Stimulated activated CD8-positive, alpha-beta memory T cell treated with anti-CD3 and anti-CD28 coated beads, Interleukin-7, amount 100 ng/mL, for 48 hours (primary cell): ENCODE measurements around the gene PQBP1.

Experiments
- DNase-seq, 2 donors: peaks; one replicate each; pipeline ENCODE4 v3.0.0-alpha.2; 2020; ENCODE audit warnings: low read depth in 1 of 2; ENCODE audit errors: extremely low read depth in 1 of 2

The PQBP1 gene

GRCh38 chrX:48901069-48901468 is 3.3 kb downstream of the PQBP1 start:
- DNase-seq = no peak

- DNase-seq = no peak
Observed at GRCh38 chrX:48902135-48902534, 4.4 kb downstream of the PQBP1 start.

DNA sequence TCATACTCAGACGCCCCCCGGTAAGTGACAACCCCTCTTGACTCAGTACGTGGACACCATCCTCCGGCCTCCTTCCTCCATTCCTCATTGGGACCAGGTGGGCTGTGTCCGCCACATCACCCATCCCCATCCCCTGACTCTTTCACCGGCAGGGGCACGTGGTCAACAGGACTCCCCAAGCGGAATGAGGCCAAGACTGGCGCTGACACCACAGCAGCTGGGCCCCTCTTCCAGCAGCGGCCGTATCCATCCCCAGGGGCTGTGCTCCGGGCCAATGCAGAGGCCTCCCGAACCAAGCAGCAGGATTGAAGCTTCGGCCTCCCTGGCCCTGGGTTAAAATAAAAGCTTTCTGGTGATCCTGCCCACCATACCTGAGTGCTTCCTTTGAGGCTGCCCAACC is 5.0 kb downstream of the PQBP1 start:
- no peak for DNase-seq

- DNase-seq = no peak
Observed at GRCh38 chrX:48903290-48903689, 5.6 kb downstream of the PQBP1 start.

DNA sequence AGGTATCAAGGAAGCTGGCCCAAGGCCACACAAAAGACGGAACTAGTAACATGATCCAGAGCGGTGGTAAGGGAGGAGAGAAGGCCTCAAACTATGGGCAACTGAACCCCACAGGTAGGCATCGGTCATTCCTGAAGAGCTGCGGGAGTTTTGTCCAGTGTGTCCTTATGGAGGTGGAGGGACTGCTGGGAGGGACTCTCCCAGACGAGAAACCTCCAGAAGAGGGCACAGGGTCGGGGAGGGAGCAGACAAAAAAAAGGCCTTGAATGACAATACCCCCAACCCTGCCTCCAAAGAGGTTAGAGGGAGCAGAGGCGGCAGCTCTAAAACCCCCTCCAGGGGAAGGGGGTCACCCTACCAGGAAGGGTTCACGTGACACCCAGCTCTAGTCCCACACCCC is 6.5 kb downstream of the PQBP1 start:
- no peak for DNase-seq

DNA sequence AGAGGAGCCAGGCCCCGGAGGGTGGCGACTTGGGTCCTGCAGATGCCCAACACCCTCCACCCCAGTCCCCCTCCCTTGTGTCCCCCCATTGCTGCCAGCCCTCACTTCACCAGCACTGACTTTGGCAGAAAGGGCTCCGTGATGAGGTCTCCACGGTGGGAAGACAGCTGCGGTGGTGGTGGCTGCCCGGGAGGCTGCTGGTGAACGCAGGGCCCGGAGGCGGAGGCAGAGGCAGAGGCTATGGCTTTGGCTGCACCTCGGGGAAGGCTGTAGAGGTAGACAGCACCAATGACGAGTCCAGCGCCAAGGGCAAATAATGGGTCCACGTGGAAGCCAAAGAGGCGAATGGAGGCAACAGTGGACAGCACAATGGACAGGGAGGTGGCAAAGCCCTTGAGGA is 6.9 kb downstream of the PQBP1 start:
- no peak for DNase-seq

DNA sequence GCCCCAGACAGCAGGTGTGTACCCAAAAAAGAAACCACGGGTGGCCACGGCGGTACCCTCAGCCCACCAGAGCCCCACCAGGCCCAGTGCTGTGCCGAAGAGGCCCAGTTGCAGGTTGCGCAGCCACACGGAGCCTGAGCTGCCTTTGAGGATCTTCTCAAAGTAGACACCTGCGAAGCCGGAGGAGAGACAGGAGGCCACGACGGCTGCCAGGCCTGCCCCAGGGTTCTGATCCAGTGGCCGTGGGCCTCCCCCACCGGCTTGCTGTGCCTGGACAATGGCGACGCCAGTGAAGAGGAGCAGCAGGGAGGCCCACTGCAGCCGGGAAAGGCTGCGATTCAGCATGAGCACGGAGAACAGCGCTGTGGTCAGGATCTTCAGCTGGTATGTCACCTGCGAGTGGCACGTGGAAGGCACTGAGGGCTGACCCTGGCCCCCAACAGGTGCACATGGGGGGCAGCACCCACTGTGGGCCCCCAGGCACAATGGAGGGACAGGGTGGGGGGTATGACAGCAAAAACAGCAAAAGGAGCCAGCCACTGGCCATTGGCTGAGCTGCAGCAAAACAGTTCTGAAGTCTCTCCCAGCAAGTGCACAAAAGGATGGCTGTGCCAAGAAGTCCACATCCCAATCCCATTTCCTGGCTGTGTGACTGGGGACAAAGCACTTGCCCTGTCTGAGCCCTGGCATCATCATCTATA is 7.5 kb downstream of the PQBP1 start:
- DNase-seq = no peak

DNA sequence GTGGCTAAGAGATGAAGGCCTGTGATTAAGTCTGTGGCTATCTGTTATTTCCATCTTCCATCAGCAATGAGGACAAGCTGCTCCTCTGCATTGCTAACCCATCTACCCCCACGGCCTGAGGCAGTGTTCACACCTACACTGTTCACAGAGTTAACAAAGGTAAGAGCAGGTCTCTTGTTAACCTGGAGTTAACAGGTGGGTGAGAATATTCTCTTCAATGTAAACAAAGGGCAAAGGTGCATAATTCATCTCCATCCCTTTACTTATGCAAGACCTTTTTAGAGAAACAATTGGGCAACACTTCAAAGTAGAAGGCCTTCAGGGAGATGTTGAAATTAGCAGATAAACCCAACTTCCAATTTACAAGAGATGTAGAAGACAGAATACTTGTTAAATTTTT is 10.9 kb downstream of the PQBP1 start:
- no peak for DNase-seq

GRCh38 chrX:48909703-48910294 is 12.1 kb downstream of the PQBP1 start:
- no peak for DNase-seq

GRCh38 chrX:48910926-48911411 is 13.2 kb downstream of the PQBP1 start:
- no peak for DNase-seq

GRCh38 chrX:48911412-48912182 is 13.9 kb downstream of the PQBP1 start, which contains the start of gene SLC35A2:
TSS of gene SLC35A2 (minus strand) at chrX:48911646. CDS start at chrX:48911636, 10 bp downstream.
- peak; percentile 73 to 79 for DNase-seq

DNA sequence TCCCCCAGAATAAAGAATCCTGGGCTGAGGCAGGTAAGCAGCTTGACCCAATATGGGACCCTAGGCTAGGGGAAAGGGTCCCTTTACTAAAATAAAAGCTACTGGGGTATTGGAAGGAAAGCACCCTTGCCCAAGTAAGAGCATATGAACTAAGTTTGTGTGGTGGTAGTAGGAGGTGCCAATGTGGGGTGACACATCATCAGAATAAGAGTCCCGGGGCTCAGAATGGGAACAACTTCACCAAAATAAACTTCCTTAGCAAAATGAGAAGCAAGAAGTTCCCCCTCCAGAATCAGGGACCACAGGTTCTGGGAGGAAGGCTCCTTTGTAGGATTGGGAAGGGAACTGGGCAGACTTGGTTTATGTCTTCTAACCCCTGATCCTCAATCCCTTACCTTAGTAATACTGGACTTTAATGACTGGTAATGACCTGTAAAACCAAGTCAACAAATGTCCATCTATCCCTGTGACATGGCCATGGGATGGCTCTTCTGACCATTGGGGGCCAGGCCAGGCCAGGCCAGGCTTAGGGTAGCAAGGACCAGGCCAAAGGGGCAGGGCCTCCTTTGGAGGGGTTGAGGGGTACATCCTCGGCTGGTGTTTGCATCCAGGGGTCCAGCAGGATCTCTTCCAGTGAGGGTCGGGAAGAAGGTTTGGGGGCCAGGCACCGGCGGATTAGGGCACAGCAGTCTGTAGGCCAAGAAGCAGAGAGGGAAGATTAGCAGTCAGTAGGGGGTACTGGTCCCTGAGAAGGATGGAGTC is 16.1 kb downstream of the PQBP1 start:
- no peak for DNase-seq

DNA sequence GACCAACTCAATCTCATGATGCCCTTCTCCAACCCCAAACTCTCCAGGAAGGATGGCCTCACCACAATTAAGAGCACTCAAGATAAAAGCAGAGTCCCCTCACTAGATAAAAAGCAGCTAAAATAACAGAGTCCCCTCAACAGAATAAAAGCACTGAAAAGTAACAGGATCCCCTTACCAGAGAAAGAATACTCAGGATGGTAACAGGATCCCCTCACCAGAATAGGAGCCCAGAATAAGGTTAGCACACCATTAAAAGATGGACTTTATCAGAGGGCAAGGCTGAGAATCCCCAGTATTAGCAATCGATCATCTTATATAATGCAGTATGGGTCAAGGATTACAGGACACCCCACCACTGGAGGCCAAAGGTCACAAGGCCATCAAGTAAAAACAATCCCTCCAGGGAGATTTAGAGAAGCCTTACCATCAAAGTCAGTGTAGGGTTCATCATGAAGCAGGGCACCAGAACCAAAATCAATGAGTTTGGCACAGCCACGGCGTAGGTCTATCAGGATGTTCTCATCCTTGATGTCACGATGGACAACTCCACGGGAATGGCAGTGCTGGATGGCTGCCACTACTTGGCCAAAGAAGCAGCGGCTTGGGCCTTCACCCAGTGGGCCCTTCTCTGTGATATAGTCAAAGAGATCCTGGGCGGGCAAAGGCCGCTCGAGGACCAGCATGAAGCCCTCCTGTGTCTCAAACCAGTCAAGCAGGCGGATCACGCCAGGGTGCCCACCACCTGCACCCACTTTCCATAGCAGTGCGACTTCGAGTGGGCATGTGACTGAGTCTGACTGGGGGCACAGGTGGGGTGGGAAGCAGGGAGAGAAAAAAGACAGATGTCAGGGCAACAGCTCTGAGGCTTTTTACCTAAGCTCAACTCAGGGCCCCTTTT is 17.1 kb downstream of the PQBP1 start:
- DNase-seq = no peak

DNA sequence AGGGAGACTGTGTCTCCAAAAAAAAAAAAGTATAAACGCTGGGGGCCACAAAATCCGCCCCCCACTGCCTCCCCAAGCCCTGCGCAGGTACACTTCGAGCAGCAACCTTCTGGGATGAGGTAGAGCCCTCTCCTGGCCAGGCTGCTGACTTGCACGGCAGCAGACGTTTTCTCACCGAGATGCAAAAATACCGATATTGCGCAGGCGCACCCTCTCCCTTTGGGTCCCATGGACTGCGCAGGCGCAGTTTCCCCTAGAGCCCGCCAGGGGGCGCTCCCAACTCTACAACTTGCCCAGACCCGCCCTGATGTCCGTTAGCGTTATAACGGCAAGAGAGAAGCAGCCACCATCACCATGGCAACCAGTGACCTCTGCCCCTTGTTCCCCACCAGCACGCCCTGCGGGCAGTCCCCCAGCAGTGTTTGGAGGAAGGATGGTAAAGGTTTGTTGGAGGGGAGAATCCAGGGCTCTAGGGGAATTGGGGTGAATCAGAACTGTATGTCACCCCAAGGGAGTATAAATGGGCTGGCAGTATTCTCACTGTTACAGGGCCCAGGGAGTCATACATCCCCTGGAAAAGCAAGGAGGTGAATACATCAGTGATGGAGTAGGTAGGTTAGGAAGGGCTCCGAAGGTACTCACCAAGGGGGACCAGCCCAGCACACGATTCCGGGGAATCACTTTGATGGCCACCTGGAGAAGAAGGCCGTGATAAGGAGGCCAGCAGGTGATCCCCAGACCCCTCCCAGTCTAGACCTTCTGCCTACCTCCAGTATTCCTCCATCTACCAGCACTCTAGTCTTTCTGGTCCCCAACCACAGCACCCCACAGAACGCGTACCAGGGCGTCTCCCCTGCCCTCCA is 19.6 kb downstream of the PQBP1 start:
- peak; percentile 76 to 80 for DNase-seq

GRCh38 chrX:48918301-48918642 is 20.5 kb downstream of the PQBP1 start:
- DNase-seq = no peak

DNA sequence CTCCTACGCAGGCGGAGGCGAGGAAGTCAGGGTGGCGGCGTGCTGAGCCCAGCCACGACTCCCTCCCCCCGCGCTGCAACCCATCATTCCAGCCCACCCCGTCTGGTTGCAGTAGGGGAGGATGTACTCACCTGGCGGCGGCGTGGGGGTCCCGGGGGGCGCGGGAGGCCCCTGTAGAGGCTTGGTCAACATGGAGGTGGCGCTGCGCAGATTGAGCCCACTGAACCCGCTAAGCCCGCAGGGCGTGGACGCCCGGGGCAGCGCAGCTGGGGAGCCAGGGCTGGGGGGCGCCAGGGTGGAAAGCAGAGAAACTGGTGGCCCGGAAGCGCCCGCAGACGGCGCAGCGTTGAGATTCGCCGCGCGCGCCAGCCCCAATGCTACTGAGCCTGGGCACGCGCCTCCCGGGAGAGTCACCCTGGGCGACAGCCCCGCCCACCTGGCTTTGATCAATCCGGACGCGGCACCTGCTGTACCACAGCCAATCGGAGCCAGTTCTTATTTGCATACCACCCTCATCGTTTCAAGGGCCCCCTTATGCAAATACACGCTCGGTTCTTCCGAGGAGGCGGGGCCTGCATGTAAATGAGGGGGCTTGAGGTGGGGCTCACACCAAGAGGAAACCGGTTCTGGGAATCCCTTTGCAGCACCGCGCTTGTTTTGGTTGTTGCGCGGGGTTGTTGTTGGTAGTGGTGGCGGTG is 21.1 kb downstream of the PQBP1 start, which contains the start of gene PIM2:
Gene PIM2 (minus strand): TSS at position 382 of the 698 bp plus-strand sequence. CDS start 190 bp downstream, at position 192.
- DNase-seq = peak; percentile 67 to 84

DNA sequence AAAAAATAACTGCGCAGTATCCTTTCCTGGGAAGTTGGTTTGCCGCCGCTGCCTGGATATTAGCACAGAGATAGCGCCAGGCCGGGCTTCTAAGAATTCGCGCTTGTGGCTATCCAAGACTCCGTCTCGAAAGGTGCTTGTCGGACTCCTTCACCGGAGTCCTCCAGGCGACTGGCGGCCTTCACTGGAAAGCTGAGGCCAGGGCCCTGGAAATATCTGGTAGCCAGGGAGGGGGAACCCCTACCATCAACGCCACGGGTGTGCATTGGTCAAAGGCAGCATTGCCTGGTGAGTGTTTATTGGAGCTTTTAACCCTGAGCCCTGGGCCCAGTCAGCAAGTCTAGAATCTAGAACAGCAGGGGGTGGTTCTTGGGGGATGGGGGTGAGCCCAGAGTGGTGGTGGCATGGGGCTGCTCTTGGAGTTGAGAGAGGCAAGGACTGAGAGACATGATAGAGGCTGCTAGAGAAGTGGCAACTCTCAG is 21.7 kb downstream of the PQBP1 start:
- no peak for DNase-seq
